ENCODE measurements around the gene RIN1.

DNA sequence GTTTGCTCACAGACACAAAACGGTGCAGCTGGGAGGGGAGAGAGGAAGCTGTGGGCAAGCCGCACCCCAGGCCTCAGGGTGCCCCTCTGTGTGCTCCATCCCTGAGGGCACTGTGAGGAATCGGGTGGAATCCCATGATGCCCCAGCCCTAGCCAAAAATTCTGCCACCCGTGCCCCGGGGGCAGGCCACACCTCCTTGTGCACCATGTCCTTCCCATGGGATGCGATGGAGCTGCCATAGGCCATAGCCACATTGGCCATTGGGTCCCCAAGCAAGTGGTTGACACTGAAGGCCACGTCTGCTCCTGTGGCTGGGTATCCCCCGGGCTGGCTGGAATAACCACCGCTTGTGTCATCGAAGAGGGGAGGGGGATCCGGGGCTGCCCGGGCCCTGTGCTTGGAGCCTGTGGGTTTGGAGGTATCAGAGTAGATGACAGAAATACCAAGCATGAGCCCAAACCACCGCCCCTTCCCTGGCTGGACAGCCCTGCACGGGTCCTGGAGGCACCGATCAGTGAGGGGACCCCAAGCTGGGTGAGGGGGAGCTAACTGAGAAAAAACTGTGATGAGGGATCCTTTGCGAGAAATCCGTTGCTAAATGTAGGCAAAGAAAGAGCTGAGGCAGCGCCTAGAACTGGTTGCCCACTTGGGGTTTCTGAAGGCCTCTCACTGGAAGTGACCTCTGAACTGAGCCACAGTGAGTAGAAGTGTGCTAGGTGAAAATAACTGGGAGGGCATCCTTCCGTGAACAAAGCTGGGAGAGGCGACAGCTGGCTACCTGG is 48.2 kb downstream of the RIN1 start:
- TF ChIP-seq EZH2 (IDR thresholded peaks at IDR 0.05; ENCODE audit: low read length) = no peak
- no peak for TF ChIP-seq CTCF (optimal IDR thresholded peaks at IDR 0.05 in 1 of 3, IDR thresholded peaks at IDR 0.05 in 1 of 3, conservative IDR thresholded peaks at IDR 0.05 in 1 of 3; ENCODE audit: extremely low read depth in 1 of 3, insufficient read depth in 2 of 3, low read length in 3 of 3)

Data from keratinocyte (primary cell).